Subcutaneous abdominal adipose tissue (tissue), 5 donors: ENCODE data around the gene ZBTB5.
"Not testable (repeated sequence)": the region's sequence is repeated elsewhere in the genome, so short reads cannot be mapped to it uniquely, and the experiment has no call there.

ENCODE experiments used
- H3K27ac ChIP-seq: one replicate; pipeline ENCODE4 v1.7.0; 2013; ENCODE audit warnings: low read depth, mild to moderate bottlenecking, inconsistent platforms, low read length, moderate library complexity
- H3K27me3 ChIP-seq, 5 donors: one replicate each; pipeline ENCODE4 v1.7.0; 2013; ENCODE audit warnings: low read length in 5 of 5, inconsistent platforms in 1 of 5; ENCODE audit not compliant: control insufficient read depth in 5 of 5, insufficient read depth in 4 of 5
- H3K36me3 ChIP-seq, 5 donors: one replicate each; pipeline ENCODE4 v1.7.0; 2013; ENCODE audit warnings: low read length in 5 of 5; ENCODE audit not compliant: control insufficient read depth in 5 of 5, insufficient read depth in 5 of 5
- H3K4me1 ChIP-seq, 5 donors: one replicate each; pipeline ENCODE4 v1.7.0; 2013; ENCODE audit warnings: low read length in 5 of 5, mild to moderate bottlenecking in 3 of 5, moderate library complexity in 1 of 5; ENCODE audit not compliant: control insufficient read depth in 5 of 5, insufficient read depth in 5 of 5
- H3K4me3 ChIP-seq, 5 donors: one replicate each; pipeline ENCODE4 v1.7.0; 2013; ENCODE audit warnings: low read length in 5 of 5, low read depth in 1 of 5
- H3K9ac ChIP-seq, 5 donors: one replicate each; pipeline ENCODE4 v1.7.0; 2013; ENCODE audit warnings: low read length in 5 of 5, mild to moderate bottlenecking in 4 of 5, moderate library complexity in 3 of 5
- H3K9me3 ChIP-seq, 5 donors: one replicate each; pipeline ENCODE4 v1.7.0; 2013; ENCODE audit warnings: low read length in 5 of 5; ENCODE audit not compliant: control insufficient read depth in 5 of 5
- donor health status: healthy.
- donor health status: healthy.
- donor health status: healthy.
- donor health status: healthy.
- donor health status: healthy.

The ZBTB5 gene

DNA sequence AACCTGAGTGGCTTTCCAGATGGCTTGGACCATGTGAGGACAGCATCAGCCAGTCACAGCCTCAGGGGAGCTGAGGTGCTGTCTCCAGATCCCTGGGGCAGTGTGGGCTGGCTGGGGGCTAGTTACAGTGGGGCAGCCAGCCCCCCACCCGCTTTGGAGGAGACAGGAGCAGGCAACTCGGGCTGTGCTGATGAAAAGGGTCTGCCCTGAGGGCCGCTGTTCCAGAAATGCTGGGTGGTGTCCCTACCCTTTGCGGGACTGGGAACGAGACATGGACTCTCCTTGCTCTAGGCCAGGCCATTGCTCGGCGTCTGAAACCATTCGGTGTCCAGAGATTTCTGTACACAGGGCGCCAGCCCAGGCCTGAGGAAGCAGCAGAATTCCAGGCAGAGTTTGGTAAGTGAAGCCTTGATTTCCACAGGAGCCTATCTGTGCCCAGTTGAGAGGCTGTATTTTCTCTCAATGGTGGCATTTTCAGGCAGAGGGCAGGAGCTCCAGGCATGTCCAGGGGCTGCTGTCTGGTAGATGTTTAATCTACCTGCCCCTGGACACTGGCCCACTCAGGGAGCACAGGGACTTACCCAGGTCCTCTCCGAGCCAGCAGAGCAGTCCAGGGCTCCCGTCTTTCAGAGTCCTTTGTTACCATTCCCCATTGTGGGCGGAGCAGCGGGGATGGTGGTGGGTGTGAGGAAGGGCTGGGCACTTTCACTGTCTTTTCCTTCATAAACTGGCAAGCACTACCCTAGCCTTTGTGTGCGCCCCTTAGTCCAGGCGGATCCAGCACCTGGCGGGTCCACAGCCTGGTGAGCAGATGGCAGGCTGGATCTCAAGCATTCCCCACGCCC lies 35.6 kb downstream of the ZBTB5 start:
- Histone ChIP-seq H3K27me3 (no peaks in the 10 kb centered on the region), H3K4me1 (peaks cover 3 to 37% (median 24%) of the 10 kb centered on the region in 5 donors), H3K4me3 (no peak overlapping the region), H3K9me3 (no peaks in the 10 kb centered on the region), H3K9ac (no peak overlapping the region), H3K36me3 (peaks cover 5 to 75% (median 71%) of the 10 kb centered on the region in 5 donors), H3K27ac (no peak overlapping the region)

DNA sequence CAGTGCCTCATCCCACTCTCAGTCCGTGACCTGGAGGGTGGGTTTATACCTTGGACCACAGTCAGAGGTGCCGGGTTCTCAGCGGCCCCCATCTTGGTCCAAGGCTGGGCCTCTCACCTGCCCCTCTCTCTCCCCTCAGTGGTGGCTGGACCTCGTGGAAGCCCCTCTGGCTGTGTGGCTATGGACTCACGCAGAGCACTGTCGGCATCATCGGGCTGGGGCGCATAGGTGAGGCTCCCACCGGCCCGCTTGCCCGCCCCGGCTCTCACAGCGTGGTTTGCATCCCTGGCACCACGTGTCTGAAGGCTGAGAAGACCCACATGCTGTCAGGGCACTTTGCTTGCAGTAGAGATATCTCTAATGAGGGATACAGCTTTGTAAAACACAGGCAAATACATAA lies 36.9 kb downstream of the ZBTB5 start:
- no peaks in the 10 kb centered on the region for H3K27me3 ChIP-seq
- no peak overlapping the region for H3K9ac ChIP-seq
- no peaks in the 10 kb centered on the region for H3K9me3 ChIP-seq
- no peak overlapping the region for H3K4me3 ChIP-seq
- peaks cover 6 to 41% (median 27%) of the 10 kb centered on the region in 5 donors for H3K4me1 ChIP-seq
- H3K27ac ChIP-seq, result no peak overlapping the region
- peaks cover 5 to 67% (median 62%) of the 10 kb centered on the region in 5 donors for H3K36me3 ChIP-seq

DNA sequence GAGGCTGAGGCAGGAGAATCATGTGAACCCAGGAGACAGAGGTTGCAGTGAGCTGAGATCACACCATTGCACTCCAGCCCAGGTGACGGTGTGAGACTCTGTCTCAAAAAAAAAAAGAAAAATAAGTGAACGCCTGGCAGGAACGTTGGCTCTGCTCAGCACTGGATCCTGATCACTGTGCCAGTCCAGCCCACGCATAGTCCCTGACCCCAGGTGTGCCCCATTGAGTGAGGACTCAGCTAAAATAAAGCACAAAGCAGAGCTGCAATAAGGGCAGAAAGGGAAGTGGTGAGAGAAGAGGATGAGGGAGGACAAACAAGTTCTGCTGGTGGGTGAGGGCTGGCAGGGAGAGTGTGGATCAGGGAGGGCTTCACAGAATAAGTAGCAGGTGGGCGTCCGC lies 38.4 kb downstream of the ZBTB5 start:
- Histone ChIP-seq H3K4me1 (peaks cover 8 to 44% (median 31%) of the 10 kb centered on the region in 5 donors), H3K27me3 (no peaks in the 10 kb centered on the region), H3K36me3 (peaks cover 5 to 60% (median 56%) of the 10 kb centered on the region in 5 donors), H3K9ac (no peak overlapping the region), H3K4me3 (no peak overlapping the region), H3K27ac (no peak overlapping the region), H3K9me3 (no peaks in the 10 kb centered on the region)

DNA sequence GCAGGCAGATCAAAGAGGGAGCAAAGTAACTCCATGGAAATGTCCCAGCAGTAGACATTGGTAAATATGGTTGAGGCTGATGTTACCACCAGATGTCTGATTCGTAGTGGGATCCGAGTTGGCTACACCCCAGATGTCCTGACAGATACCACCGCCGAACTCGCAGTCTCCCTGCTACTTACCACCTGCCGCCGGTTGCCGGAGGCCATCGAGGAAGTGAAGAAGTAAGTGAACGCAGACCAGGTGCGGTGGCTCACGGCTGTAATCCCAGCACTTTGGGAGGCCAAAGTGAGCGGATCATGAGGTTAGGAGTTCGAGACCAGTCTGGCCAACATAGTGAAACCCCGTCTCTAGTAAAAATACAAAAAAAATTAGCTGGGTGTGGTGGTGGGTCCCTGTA lies 38.8 kb downstream of the ZBTB5 start:
- H3K4me1 ChIP-seq, result peaks cover 8 to 43% (median 33%) of the 10 kb centered on the region in 5 donors
- not testable (repeated sequence) for H3K27ac ChIP-seq, H3K27me3 ChIP-seq, H3K4me3 ChIP-seq, H3K9me3 ChIP-seq
- peaks cover 5 to 58% (median 53%) of the 10 kb centered on the region in 5 donors for H3K36me3 ChIP-seq
- H3K9ac ChIP-seq, result peak overlapping the region in 1 of 5 donors; percentile 23

DNA sequence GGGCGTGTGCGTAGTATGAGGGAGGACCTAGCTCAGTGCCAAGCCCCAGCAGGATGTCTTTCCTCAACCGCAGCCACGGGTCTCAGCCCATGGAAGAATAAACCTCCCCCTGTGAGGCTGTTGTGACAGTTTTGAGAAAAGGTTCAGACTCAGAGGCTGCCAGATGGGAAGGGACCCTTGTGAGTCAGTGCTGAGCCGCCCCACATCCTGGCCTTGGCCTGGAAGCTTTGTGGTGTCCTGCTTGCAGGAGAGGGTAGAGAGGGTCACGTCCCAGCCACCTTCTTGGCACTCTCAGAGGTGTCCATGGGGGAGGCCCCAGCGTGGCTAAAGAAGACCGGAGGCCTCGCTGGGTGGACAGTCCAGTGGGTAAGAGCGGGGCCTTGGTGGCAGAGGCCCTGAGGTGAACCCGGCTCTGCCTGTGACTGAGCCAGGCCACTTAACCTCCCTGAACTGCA lies 39.9 kb downstream of the ZBTB5 start:
- H3K9ac ChIP-seq, result peak overlapping the region in 2 of 5 donors; percentile 54 to 59

DNA sequence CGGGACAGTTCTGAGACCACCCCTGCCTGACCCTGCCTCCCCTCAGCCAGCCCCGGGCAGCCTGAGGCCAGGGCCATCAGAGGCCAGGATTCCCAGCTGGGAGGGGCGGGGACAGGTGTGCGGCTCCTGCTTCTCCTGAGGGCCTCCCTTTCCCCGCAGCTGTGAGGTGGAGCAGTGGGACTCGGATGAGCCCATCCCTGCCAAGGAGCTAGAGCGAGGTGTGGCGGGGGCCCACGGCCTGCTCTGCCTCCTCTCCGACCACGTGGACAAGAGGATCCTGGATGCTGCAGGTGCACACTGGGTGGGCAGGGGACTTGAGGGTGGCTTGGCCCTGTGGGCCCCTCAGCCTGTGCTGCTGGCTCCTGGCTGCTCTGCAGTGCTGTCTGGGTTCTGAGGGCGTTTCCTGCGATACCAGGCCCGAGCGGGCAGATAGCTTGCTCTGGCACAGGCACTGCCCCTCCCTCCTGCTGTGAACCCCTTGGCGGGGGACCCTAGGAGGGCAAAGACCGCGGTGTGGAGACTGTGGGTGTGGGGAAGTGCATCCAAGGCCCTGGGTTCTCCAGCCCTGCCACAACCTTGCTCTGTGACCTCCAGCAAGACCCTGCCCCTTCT lies 40.5 kb downstream of the ZBTB5 start:
- Histone ChIP-seq H3K36me3 (peaks cover 5 to 42% (median 38%) of the 10 kb centered on the region in 5 donors), H3K27me3 (no peaks in the 10 kb centered on the region), H3K9ac (peak overlapping the region in 2 of 5 donors; percentile 59 to 94), H3K4me1 (peaks cover 6 to 35% (median 33%) of the 10 kb centered on the region in 5 donors), H3K27ac (no peak overlapping the region), H3K9me3 (no peaks in the 10 kb centered on the region), H3K4me3 (no peak overlapping the region)

More for the DNA sequence above, 39.9 kb downstream of the ZBTB5 start:
- Histone ChIP-seq H3K27ac (no peak overlapping the region), H3K27me3 (no peaks in the 10 kb centered on the region), H3K4me3 (no peak overlapping the region), H3K4me1 (peaks cover 6 to 35% (median 33%) of the 10 kb centered on the region in 5 donors), H3K9me3 (no peaks in the 10 kb centered on the region), H3K36me3 (peaks cover 5 to 47% (median 43%) of the 10 kb centered on the region in 5 donors)

DNA sequence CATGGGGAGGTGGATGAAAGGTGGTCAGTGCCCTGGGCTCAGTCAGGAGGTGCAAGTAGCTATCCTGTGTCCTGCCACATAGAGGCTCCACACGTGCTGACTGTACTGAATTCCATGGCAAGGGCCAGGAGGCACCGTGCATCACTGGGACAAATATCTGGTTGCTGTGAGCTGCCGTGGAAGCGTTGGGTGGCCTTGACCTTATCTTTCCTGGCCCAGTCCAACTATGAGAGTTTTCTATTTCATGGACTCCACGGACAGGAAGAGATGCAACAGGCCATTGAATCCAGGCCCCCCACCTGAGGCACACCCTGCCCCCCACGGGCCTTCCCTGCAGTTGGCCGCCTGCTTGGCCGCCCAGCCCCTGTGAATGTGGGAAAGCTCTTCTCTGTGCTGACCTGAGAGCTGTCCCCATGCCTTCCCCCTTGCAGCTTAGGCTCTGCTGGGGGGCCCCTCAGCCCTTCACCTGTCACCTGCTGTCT lies 41.0 kb downstream of the ZBTB5 start:
- H3K27me3 ChIP-seq, result no peaks in the 10 kb centered on the region
- H3K9me3 ChIP-seq, result no peaks in the 10 kb centered on the region
- H3K9ac ChIP-seq, result peak overlapping the region in 2 of 5 donors; percentile 70 to 94
- H3K4me1 ChIP-seq, result peaks cover 6 to 35% (median 33%) of the 10 kb centered on the region in 5 donors
- H3K36me3 ChIP-seq, result peaks cover 5 to 36% (median 32%) of the 10 kb centered on the region in 5 donors
- H3K4me3 ChIP-seq, result peak overlapping the region in 4 of 5 donors; percentile 18 to 94 (median 89)
- no peak overlapping the region for H3K27ac ChIP-seq

DNA sequence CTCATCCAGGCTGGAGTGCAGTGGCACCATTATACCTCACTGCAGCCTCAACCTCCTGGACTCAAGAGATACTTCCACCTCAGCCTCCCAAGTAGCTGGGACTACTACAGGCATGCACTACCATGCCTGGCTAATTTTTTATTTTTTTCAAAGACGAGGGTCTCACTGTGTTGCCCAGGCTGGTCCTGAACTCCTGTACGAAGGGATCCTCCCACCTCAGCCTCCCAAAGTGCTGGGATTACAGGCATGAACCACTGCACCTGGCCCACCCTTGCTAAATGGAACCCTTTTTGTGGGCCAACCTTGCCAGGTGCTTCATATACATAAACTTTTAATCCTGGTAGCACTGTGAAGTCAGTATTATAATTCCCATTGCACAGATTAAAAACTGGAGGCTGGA lies 41.7 kb downstream of the ZBTB5 start:
- H3K9ac ChIP-seq, result peak overlapping the region; percentile 70 to 96 (median 94)
- no peak overlapping the region for H3K27ac ChIP-seq
- H3K27me3 ChIP-seq, result no peaks in the 10 kb centered on the region
- peaks cover 6 to 35% (median 33%) of the 10 kb centered on the region in 5 donors for H3K4me1 ChIP-seq
- peak overlapping the region; percentile 88 to 94 (median 90) for H3K4me3 ChIP-seq
- H3K36me3 ChIP-seq, result peaks cover 5 to 29% (median 25%) of the 10 kb centered on the region in 5 donors
- no peaks in the 10 kb centered on the region for H3K9me3 ChIP-seq

DNA sequence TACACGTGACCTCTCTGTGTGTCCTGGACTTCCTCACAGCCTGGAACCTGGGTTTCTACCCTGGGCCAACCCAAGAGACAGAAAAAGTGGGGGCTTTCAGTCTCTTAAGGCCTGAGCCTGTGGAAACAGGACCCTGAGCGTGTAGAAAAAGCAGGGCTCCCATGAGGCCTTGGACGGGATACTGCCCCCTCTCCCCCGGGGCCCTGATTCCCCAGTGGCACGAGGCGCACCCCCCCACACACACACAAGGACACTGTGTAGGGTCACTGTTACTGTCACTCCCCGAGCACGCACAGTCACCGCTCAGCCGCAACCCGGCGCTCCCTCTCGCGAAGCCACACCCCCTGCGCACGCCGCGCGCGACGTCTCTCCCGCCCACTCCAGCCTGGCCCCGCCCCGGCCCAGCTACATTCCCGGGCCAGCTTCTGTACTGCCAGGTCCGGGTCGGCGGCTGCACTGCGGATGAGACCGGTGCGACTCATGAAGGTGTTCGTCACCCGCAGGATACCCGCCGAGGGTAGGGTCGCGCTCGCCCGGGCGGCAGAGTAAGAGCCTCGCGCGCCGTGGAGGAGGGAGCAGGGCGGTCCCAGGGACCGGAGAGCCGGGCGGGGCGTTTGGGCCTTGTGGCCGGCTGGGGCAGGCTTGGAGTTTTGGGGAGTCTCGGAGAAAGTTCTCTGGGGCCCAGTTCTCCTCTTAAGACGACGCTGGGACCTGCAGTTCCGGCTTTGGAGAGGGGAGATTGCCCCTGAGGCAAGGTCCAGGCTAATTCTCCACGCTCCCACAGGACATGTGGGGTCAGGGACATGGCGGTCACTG lies 42.8 kb downstream of the ZBTB5 start, which contains the start of gene GRHPR:
Gene GRHPR (plus strand): TSS at position 408 of the 816 bp plus-strand sequence. CDS start 55 bp downstream, at position 463.
- peak within 1 kb of the TSS; percentile 83 for H3K27ac ChIP-seq
- H3K4me3 ChIP-seq, result peak within 1 kb of the TSS; percentile 88 to 94 (median 90)
- H3K27me3 ChIP-seq, result no peaks in the 10 kb centered on the region
- H3K4me1 ChIP-seq, result peaks cover 6 to 35% (median 33%) of the 10 kb centered on the region in 5 donors
- H3K36me3 ChIP-seq, result peaks cover 5 to 19% (median 16%) of the 10 kb centered on the region in 5 donors
- no peaks in the 10 kb centered on the region for H3K9me3 ChIP-seq
- peak within 1 kb of the TSS; percentile 81 to 96 (median 94) for H3K9ac ChIP-seq
